Embryonic facial prominence (tissue), 1 donor: ENCODE results near the gene EXOSC10.
"Not testable (repeated sequence)": the region's sequence is repeated elsewhere in the genome, so short reads cannot be mapped to it uniquely, and the experiment has no call there.

Experiments used
- DNase-seq: peaks from one replicate; pipeline ENCODE4 v3.0.0-alpha.2; 2016; ENCODE audit errors: extremely low spot score

Gene EXOSC10

GRCh38 chr1:11044086-11044848, 55.4 kb downstream of the EXOSC10 start:
- no peak for DNase-seq

GRCh38 chr1:11042995-11043874, 56.4 kb downstream of the EXOSC10 start:
- DNase-seq: no peak

GRCh38 chr1:11042065-11042464, 57.6 kb downstream of the EXOSC10 start:
- no peak for DNase-seq

- DNase-seq: no peak
Observed at GRCh38 chr1:11041048-11041447, 58.6 kb downstream of the EXOSC10 start.

- DNase-seq: not testable (repeated sequence)
Observed at GRCh38 chr1:11040105-11040429, 59.6 kb downstream of the EXOSC10 start.

- DNase-seq: no peak
Observed at GRCh38 chr1:11039351-11040104, 60.1 kb downstream of the EXOSC10 start.

GRCh38 chr1:11037740-11038182, 61.9 kb downstream of the EXOSC10 start:
- peak; percentile 67 for DNase-seq

GRCh38 chr1:11037019-11037739, 62.5 kb downstream of the EXOSC10 start:
- DNase-seq: not testable (repeated sequence)

- no peak for DNase-seq
Observed at GRCh38 chr1:11031624-11032262, 67.9 kb downstream of the EXOSC10 start.

GRCh38 chr1:11030865-11031264, 68.8 kb downstream of the EXOSC10 start:
- no peak for DNase-seq

GRCh38 chr1:11028018-11028417, 71.7 kb downstream of the EXOSC10 start:
- no peak for DNase-seq

GRCh38 chr1:11027316-11027715, 72.4 kb downstream of the EXOSC10 start:
- DNase-seq: no peak

- no peak for DNase-seq
Observed at GRCh38 chr1:11026903-11027302, 72.8 kb downstream of the EXOSC10 start.

- DNase-seq: no peak
Observed at GRCh38 chr1:11026052-11026451, 73.6 kb downstream of the EXOSC10 start.

GRCh38 chr1:11025618-11026017, 74.1 kb downstream of the EXOSC10 start:
- DNase-seq: no peak

- no peak for DNase-seq
Observed at GRCh38 chr1:11024874-11025203, 74.8 kb downstream of the EXOSC10 start.

- no peak for DNase-seq
Observed at GRCh38 chr1:11024154-11024873, 75.4 kb downstream of the EXOSC10 start.

- no peak for DNase-seq
Observed at GRCh38 chr1:11023201-11023600, 76.5 kb downstream of the EXOSC10 start.

GRCh38 chr1:11019971-11020370, 79.7 kb downstream of the EXOSC10 start:
- no peak for DNase-seq

- not testable (repeated sequence) for DNase-seq
Observed at GRCh38 chr1:11019358-11019757, 80.3 kb downstream of the EXOSC10 start.
